Measurements from ENCODE around the gene CAMSAP1. TPM values are rescaled to one million over a fixed set of nuclear protein-coding genes. Genes with fewer than 3 reads are reported as not detected.
"Not testable (repeated sequence)": the region's sequence is repeated elsewhere in the genome, so short reads cannot be mapped to it uniquely, and the experiment has no call there.

Gene CAMSAP1
- total RNA-seq, 5 donors from 2014 or later (not counting 1 experiment from before 2014, with no cell fraction given), result 25.6 to 38.7 (median 35.6) TPM

DNA sequence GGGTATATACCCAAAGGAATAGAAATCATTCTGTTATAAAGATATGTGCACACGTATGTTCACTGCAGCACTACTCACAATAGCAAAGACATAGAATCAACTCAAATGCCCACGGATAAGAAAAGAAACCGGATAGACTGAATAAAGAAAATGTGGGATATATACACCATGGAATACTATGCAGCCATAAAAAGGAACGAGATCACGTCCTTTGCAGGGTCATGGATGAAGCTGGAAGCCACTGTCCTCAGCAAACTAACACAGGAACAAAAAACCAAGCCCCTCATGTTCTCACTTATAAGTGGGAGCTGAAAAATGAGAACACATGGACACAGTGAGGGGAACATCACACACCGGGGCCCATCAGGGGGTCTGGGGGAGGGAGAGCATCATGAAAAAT is 36.3 kb upstream of the CAMSAP1 start:
- H3K27me3 Mint-ChIP-seq; H3K4me3 Mint-ChIP-seq; H3K27me3 ChIP-seq (replicated peaks in 1 of 2; ENCODE audit: control insufficient read depth in 2 of 2, extremely low read depth in 1 of 2, insufficient read depth in 2 of 2, low read length in 1 of 2); H3K27ac Mint-ChIP-seq; H3K4me1 Mint-ChIP-seq; H3K4me3 ChIP-seq (ENCODE audit: control insufficient read depth in 1 of 2, extremely low read depth in 1 of 2, low read length in 1 of 2); DNase-seq; H3K9me3 Mint-ChIP-seq; ATAC-seq (replicated peaks in 1 of 4); H3K9me3 ChIP-seq; H3K27ac ChIP-seq (ENCODE audit: low read length); H3K4me1 ChIP-seq (ENCODE audit: control insufficient read depth in 1 of 2, extremely low read depth in 1 of 2, insufficient read depth in 2 of 2, low read length in 2 of 2); POLR2A ChIA-PET; CTCF ChIA-PET: not testable (repeated sequence)
- WGBS (ENCODE audit: insufficient coverage), result no CpG with 5 or more reads among the region's 6 CpGs
- H3K36me3 Mint-ChIP-seq, result peaks cover 59% of the 10 kb centered on the region
- H3K36me3 ChIP-seq (ENCODE audit: control insufficient read depth in 2 of 2, extremely low read depth in 1 of 2, insufficient read depth in 1 of 2, low read length in 1 of 2), result peaks cover 27 to 44% of the 10 kb centered on the region in 2 donors

DNA sequence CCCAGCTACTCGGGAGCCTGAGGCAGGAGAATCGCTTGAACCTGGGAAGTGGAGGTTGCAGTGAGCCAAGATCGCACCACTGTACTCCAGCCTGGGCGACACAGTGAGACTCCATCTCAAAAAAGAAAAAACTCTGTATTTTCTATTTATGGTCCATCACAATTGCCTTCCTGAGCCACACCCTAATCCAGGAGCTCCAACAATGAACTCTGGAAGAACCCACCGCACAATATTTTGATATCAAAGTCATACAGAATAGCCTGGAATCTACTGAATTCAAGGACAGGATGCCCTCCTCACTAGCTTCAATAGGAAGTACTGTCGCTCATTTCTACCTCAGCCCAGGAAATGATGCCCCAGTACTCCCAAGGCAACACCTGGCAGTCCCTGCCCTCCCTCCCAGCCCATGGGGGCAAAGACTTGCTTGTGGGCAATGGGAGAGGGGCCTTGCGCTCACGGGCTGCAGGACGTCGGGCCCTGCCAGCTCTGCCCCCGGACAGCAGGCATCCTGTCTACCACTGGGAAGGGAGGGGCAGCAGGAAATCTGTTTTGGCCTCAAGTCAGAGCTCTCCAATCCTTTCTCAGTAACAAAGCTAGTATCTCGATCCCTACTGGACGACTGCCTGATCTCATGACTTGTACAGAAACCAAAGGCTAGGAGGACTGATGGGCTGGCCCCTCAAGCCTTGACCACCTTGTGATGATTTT is 34.1 kb upstream of the CAMSAP1 start:
- Histone ChIP-seq H3K9me3 (no peaks in the 10 kb centered on the region), H3K4me3 (ENCODE audit: control insufficient read depth in 1 of 2, extremely low read depth in 1 of 2, low read length in 1 of 2) (no peak overlapping the region), H3K27ac (ENCODE audit: low read length) (no peak overlapping the region), H3K36me3 (ENCODE audit: control insufficient read depth in 2 of 2, extremely low read depth in 1 of 2, insufficient read depth in 1 of 2, low read length in 1 of 2) (peaks cover 17 to 52% of the 10 kb centered on the region in 2 donors), H3K27me3 (replicated peaks in 1 of 2; ENCODE audit: control insufficient read depth in 2 of 2, extremely low read depth in 1 of 2, insufficient read depth in 2 of 2, low read length in 1 of 2) (no peaks in the 10 kb centered on the region), H3K4me1 (ENCODE audit: control insufficient read depth in 1 of 2, extremely low read depth in 1 of 2, insufficient read depth in 2 of 2, low read length in 2 of 2) (peaks cover 0 to 13% of the 10 kb centered on the region in 2 experiments)
- DNase-seq (no peak), ATAC-seq (replicated peaks in 1 of 4) (no peak)
- ChIA-PET POLR2A (interaction anchor here in 1 of 2 donors (0.5 kb wide), 1 partner anchor 18 kb away, joined by 4 read pairs; no protein-coding TSS in a partner anchor), CTCF (no interaction called here)
- Mint-ChIP-seq H3K36me3 (peaks cover 62% of the 10 kb centered on the region), H3K9me3 (no peaks in the 10 kb centered on the region), H3K4me1 (peaks cover 0 to 6% (median 4%) of the 10 kb centered on the region in 3 donors), H3K27me3 (no peaks in the 10 kb centered on the region), H3K27ac (no peak overlapping the region), H3K4me3 (no peak overlapping the region)
- 95% methylated on average over 4 of the region's 13 CpGs for WGBS (ENCODE audit: insufficient coverage)

DNA sequence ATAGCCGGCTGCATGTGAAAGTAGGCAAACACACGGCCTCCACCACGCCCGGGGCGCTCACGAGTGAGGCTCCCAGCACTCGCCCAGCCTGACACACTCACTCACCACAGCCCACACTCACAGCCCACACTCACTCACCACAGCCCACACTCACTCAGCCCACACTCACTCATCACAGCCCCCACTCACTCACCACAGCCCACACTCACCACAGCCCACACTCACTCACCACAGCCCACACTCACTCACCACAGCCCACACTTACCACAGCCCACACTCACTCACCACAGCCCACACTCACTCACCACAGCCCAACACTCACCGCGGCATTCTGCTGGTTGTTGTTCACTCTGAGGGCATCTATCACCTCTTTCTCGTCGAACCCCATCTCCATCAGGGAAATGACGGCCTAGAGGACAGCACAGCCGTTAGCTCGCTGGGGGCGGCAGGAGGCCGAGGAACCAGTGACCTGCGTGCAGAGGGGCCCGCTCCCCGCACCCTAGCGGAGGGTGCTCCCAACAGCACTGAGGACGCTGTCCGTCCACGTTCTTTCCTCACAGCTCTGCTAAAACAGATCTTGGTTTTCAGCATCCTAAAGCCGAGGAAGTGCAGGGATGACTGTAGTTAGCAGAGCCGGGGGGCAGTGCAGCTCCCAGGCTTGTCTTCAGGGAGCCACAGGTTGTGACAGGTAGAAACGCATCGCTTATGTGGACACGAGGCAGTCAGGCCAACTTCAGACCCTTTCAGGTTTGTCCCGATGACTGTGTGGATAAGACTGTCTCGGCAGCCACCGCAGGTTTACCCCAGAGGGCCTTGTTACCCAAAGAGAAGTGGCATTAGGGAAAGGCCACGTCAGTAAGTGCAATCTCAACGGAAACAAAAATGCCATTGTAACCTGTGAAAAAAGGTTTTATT is 32.3 kb upstream of the CAMSAP1 start:
- ChIA-PET POLR2A (no interaction called here), CTCF (no interaction called here)
- DNase-seq (peak in 31 of 35 experiments; percentile 7 to 65 (median 35)), ATAC-seq (replicated peaks in 1 of 4) (peak; percentile 34 to 70 (median 52))
- peak overlapping the region; percentile 72 to 82 for H3K27ac Mint-ChIP-seq
- no peaks in the 10 kb centered on the region for H3K27me3 ChIP-seq (replicated peaks in 1 of 2; ENCODE audit: control insufficient read depth in 2 of 2, extremely low read depth in 1 of 2, insufficient read depth in 2 of 2, low read length in 1 of 2)
- H3K4me1 ChIP-seq (ENCODE audit: control insufficient read depth in 1 of 2, extremely low read depth in 1 of 2, insufficient read depth in 2 of 2, low read length in 2 of 2), result peaks cover 0 to 13% of the 10 kb centered on the region in 2 experiments
- WGBS (ENCODE audit: insufficient coverage), result 64% methylated on average over 23 of the region's 33 CpGs
- peak overlapping the region in 1 of 3 donors; percentile 29 for H3K4me3 Mint-ChIP-seq
- H3K4me3 ChIP-seq (ENCODE audit: control insufficient read depth in 1 of 2, extremely low read depth in 1 of 2, low read length in 1 of 2), result no peak overlapping the region
- peaks cover 59% of the 10 kb centered on the region for H3K36me3 Mint-ChIP-seq
- no peaks in the 10 kb centered on the region for H3K9me3 ChIP-seq
- H3K27ac ChIP-seq (ENCODE audit: low read length), result peak overlapping the region; percentile 49
- peaks cover 9 to 48% of the 10 kb centered on the region in 2 donors for H3K36me3 ChIP-seq (ENCODE audit: control insufficient read depth in 2 of 2, extremely low read depth in 1 of 2, insufficient read depth in 1 of 2, low read length in 1 of 2)
- H3K9me3 Mint-ChIP-seq, result no peaks in the 10 kb centered on the region
- peaks cover 0 to 6% (median 4%) of the 10 kb centered on the region in 3 donors for H3K4me1 Mint-ChIP-seq
- no peaks in the 10 kb centered on the region for H3K27me3 Mint-ChIP-seq

DNA sequence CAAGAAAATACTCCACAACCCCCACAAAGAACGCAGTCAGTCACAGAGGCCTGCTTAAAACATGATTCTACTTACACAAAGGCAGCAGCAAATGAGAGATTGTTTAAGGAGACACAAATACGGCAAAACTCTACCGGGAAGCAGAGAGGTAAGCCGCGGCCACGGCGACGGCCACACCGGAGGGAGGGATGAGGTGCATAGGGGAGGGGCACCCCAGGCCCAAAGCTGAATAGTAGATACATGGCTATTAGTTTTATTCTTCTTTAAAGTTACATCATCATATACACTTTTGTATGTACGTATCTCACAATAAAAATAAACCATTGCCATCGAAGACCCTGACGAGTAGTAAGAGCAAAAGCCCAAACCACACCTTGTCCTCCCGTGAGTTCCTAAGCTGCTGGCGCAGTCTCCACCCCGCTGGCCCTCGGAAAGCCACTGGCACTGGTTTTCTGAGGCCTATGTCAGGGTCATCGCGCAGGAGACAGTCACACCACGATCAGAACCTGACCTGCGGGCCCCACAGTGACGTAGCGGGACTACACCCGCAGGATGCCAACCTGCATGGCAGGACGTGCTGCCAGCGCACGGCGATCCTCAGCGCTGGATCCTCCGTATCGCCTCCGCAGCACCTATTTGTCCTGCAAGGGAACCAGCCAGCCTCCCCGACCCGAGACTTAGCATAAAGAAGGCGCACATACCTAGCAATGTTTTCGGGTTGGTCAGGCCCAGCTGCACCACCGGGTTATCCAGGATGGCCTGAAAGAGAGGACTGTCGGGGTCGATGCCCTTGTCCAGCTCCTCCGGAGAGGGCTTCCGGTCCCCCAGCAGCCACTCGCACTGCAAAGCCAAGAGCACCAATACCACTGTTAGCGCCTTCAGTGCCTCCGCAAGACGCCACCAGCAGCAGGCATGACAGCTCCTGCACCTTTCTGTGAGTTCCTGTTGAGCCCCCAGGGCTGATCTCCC is 30.5 kb upstream of the CAMSAP1 start:
- H3K4me3 Mint-ChIP-seq, result no peak overlapping the region
- Histone ChIP-seq H3K27ac (ENCODE audit: low read length) (no peak overlapping the region), H3K4me1 (ENCODE audit: control insufficient read depth in 1 of 2, extremely low read depth in 1 of 2, insufficient read depth in 2 of 2, low read length in 2 of 2) (peaks cover 0 to 13% of the 10 kb centered on the region in 2 experiments), H3K4me3 (ENCODE audit: control insufficient read depth in 1 of 2, extremely low read depth in 1 of 2, low read length in 1 of 2) (no peak overlapping the region), H3K9me3 (no peaks in the 10 kb centered on the region), H3K27me3 (replicated peaks in 1 of 2; ENCODE audit: control insufficient read depth in 2 of 2, extremely low read depth in 1 of 2, insufficient read depth in 2 of 2, low read length in 1 of 2) (no peaks in the 10 kb centered on the region), H3K36me3 (ENCODE audit: control insufficient read depth in 2 of 2, extremely low read depth in 1 of 2, insufficient read depth in 1 of 2, low read length in 1 of 2) (peaks cover 11 to 48% of the 10 kb centered on the region in 2 donors)
- WGBS (ENCODE audit: insufficient coverage), result 99% methylated on average over 31 of the region's 44 CpGs
- ATAC-seq (replicated peaks in 1 of 4) (no peak), DNase-seq (no peak)
- no peaks in the 10 kb centered on the region for H3K9me3 Mint-ChIP-seq
- POLR2A ChIA-PET, result no interaction called here
- H3K36me3 Mint-ChIP-seq, result peaks cover 58% of the 10 kb centered on the region
- CTCF ChIA-PET, result no interaction called here
- H3K27me3 Mint-ChIP-seq, result no peaks in the 10 kb centered on the region
- H3K4me1 Mint-ChIP-seq, result peaks cover 0 to 6% (median 4%) of the 10 kb centered on the region in 3 donors
- no peak overlapping the region for H3K27ac Mint-ChIP-seq

DNA sequence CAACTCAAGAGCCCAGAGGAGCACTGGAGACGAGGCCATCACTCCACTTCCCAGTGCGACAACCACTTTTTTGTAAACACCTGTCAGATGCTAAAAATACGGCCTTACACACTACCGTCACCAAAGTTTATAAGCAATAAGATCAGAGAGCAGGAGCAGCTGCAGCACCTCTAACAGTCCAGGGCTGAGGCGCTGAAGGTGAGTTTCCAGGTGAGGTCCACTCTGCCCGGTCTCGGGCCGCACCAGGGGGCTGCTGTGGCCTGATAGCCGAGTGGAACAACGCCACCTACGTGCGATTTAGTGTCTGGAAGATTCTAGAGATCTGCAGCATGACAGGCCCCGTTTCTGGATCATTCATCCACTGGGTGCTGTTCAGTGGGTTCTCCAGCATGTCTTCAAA is 25.8 kb upstream of the CAMSAP1 start:
- ChIA-PET CTCF (no interaction called here), POLR2A (no interaction called here)
- Histone ChIP-seq H3K4me1 (ENCODE audit: control insufficient read depth in 1 of 2, extremely low read depth in 1 of 2, insufficient read depth in 2 of 2, low read length in 2 of 2) (peaks cover 0 to under 1% of the 10 kb centered on the region in 2 experiments), H3K27ac (ENCODE audit: low read length) (no peak overlapping the region), H3K4me3 (ENCODE audit: control insufficient read depth in 1 of 2, extremely low read depth in 1 of 2, low read length in 1 of 2) (no peak overlapping the region), H3K9me3 (no peaks in the 10 kb centered on the region), H3K27me3 (replicated peaks in 1 of 2; ENCODE audit: control insufficient read depth in 2 of 2, extremely low read depth in 1 of 2, insufficient read depth in 2 of 2, low read length in 1 of 2) (no peaks in the 10 kb centered on the region), H3K36me3 (ENCODE audit: control insufficient read depth in 2 of 2, extremely low read depth in 1 of 2, insufficient read depth in 1 of 2, low read length in 1 of 2) (peaks cover 11 to 57% of the 10 kb centered on the region in 2 donors)
- Mint-ChIP-seq H3K27me3 (no peaks in the 10 kb centered on the region), H3K4me1 (no peaks in the 10 kb centered on the region), H3K9me3 (no peaks in the 10 kb centered on the region), H3K36me3 (peaks cover 50% of the 10 kb centered on the region), H3K27ac (no peak overlapping the region), H3K4me3 (no peak overlapping the region)
- WGBS (ENCODE audit: insufficient coverage), result 94% methylated on average over 13 of the region's 13 CpGs
- no peak for ATAC-seq (replicated peaks in 1 of 4)
- DNase-seq, result no peak

DNA sequence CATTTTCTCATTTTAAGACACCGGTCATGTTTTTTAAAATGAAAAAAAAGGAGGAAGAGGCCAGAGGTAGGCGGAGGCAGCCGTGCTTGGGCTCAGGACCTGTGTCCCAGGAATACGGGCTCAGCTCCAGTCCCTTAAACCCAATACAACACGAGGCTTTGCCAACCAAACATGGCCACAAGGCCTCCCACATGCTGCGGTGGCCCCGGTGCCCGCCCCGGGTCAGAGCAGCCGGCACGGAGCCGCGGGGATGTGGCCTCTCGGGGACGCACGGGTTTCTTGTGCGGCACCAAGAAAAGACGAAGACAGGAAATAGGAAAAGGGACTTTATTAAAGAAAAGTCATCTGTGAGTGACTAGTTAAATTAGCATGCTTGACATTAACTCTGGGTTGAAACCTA is 25.3 kb upstream of the CAMSAP1 start:
- Histone ChIP-seq H3K36me3 (ENCODE audit: control insufficient read depth in 2 of 2, extremely low read depth in 1 of 2, insufficient read depth in 1 of 2, low read length in 1 of 2) (peaks cover 11 to 53% of the 10 kb centered on the region in 2 donors), H3K27ac (ENCODE audit: low read length) (no peak overlapping the region), H3K27me3 (replicated peaks in 1 of 2; ENCODE audit: control insufficient read depth in 2 of 2, extremely low read depth in 1 of 2, insufficient read depth in 2 of 2, low read length in 1 of 2) (no peaks in the 10 kb centered on the region), H3K4me3 (ENCODE audit: control insufficient read depth in 1 of 2, extremely low read depth in 1 of 2, low read length in 1 of 2) (no peak overlapping the region), H3K4me1 (ENCODE audit: control insufficient read depth in 1 of 2, extremely low read depth in 1 of 2, insufficient read depth in 2 of 2, low read length in 2 of 2) (no peaks in the 10 kb centered on the region), H3K9me3 (no peaks in the 10 kb centered on the region)
- no peaks in the 10 kb centered on the region for H3K27me3 Mint-ChIP-seq
- ChIA-PET POLR2A (no interaction called here), CTCF (no interaction called here)
- no peak overlapping the region for H3K4me3 Mint-ChIP-seq
- WGBS (ENCODE audit: insufficient coverage), result 97% methylated on average over 9 of the region's 18 CpGs
- H3K4me1 Mint-ChIP-seq, result peaks cover 0 to 3% (median 0%) of the 10 kb centered on the region in 3 donors
- no peak overlapping the region for H3K27ac Mint-ChIP-seq
- no peaks in the 10 kb centered on the region for H3K9me3 Mint-ChIP-seq
- ATAC-seq (replicated peaks in 1 of 4) (no peak), DNase-seq (no peak)
- peaks cover 48% of the 10 kb centered on the region for H3K36me3 Mint-ChIP-seq
